Measurements from ENCODE around the gene SH3GLB1. TPM values are rescaled to one million over a fixed set of nuclear protein-coding genes. Genes with fewer than 3 reads are reported as not detected.

Gene SH3GLB1
- total RNA-seq, 1 experiment from 2014 or later: 48.7 TPM

- intact Hi-C loops (cut with micrococcal nuclease; ENCODE audit: unreplicated experiment): no loop called here
- Histone ChIP-seq H3K4me3 (ENCODE audit: low read depth, low read length) (no peak overlapping the region), H3K27me3 (replicated peaks; ENCODE audit: control insufficient read depth, insufficient read depth, low read length) (no peaks in the 10 kb centered on the region), H3K36me3 (ENCODE audit: control insufficient read depth, insufficient read depth, low read length) (no peaks in the 10 kb centered on the region), H3K4me1 (peaks cover 8% of the 10 kb centered on the region), H3K9me3 (no peaks in the 10 kb centered on the region)
- Mint-ChIP-seq H3K27ac (ENCODE audit: unreplicated experiment) (no peak overlapping the region), H3K27me3 (ENCODE audit: insufficient read depth, unreplicated experiment) (no peaks in the 10 kb centered on the region), H3K36me3 (ENCODE audit: insufficient read depth, unreplicated experiment) (peaks cover 8% of the 10 kb centered on the region), H3K4me1 (ENCODE audit: low read depth, unreplicated experiment) (peaks cover 7% of the 10 kb centered on the region), H3K4me3 (ENCODE audit: unreplicated experiment) (no peak overlapping the region), H3K9me3 (ENCODE audit: unreplicated experiment) (no peaks in the 10 kb centered on the region)
- TF ChIP-seq CTCF (IDR thresholded peaks at IDR 0.05; ENCODE audit: insufficient read depth in 1 of 2, low read depth in 1 of 2, low read length in 1 of 2, severe bottlenecking in 1 of 2, unreplicated experiment in 1 of 2): no peak
- ChIA-PET CTCF (interaction anchor here (0.8 kb wide), 1 partner anchor 9 kb away, joined by 3 read pairs; the partner anchor contains the start of gene SH3GLB1), POLR2A (no interaction called here)
- BruUV-seq (replicated peaks): no TSS peak
- no peak for DNase-seq
Measured at GRCh38 chr1:86713477-86713876, 9.1 kb downstream of the SH3GLB1 start.

GRCh38 chr1:86714159-86714558, 9.8 kb downstream of the SH3GLB1 start:
- no peaks in the 10 kb centered on the region for H3K27me3 Mint-ChIP-seq (ENCODE audit: insufficient read depth, unreplicated experiment)
- peaks cover 7% of the 10 kb centered on the region for H3K4me1 Mint-ChIP-seq (ENCODE audit: low read depth, unreplicated experiment)
- CTCF ChIA-PET: interaction anchor here (0.7 to 2.6 kb wide), 2 partner anchors 8 to 10 kb away, joined by 3 to 13 read pairs; partner anchors contain the start of gene SH3GLB1
- POLR2A ChIA-PET: no interaction called here
- Histone ChIP-seq H3K4me1 (peaks cover 8% of the 10 kb centered on the region), H3K36me3 (ENCODE audit: control insufficient read depth, insufficient read depth, low read length) (no peaks in the 10 kb centered on the region), H3K27me3 (replicated peaks; ENCODE audit: control insufficient read depth, insufficient read depth, low read length) (no peaks in the 10 kb centered on the region), H3K4me3 (ENCODE audit: low read depth, low read length) (no peak overlapping the region), H3K9me3 (no peaks in the 10 kb centered on the region)
- no peak overlapping the region for H3K27ac Mint-ChIP-seq (ENCODE audit: unreplicated experiment)
- DNase-seq: no peak
- no peaks in the 10 kb centered on the region for H3K9me3 Mint-ChIP-seq (ENCODE audit: unreplicated experiment)
- intact Hi-C loops (cut with micrococcal nuclease; ENCODE audit: unreplicated experiment): no loop called here
- H3K4me3 Mint-ChIP-seq (ENCODE audit: unreplicated experiment): no peak overlapping the region
- TF ChIP-seq CTCF (IDR thresholded peaks at IDR 0.05; ENCODE audit: insufficient read depth in 1 of 2, low read depth in 1 of 2, low read length in 1 of 2, severe bottlenecking in 1 of 2, unreplicated experiment in 1 of 2): no peak
- H3K36me3 Mint-ChIP-seq (ENCODE audit: insufficient read depth, unreplicated experiment): peaks cover 8% of the 10 kb centered on the region
- BruUV-seq (replicated peaks): no TSS peak

- CTCF ChIA-PET: interaction anchor here (0.7 to 2.6 kb wide), 2 partner anchors 9 to 10 kb away, joined by 3 to 13 read pairs; partner anchors contain the start of gene SH3GLB1
- no peaks in the 10 kb centered on the region for H3K9me3 Mint-ChIP-seq (ENCODE audit: unreplicated experiment)
- H3K4me1 ChIP-seq: peaks cover 8% of the 10 kb centered on the region
- no peak overlapping the region for H3K27ac Mint-ChIP-seq (ENCODE audit: unreplicated experiment)
- no peak overlapping the region for H3K4me3 ChIP-seq (ENCODE audit: low read depth, low read length)
- no peaks in the 10 kb centered on the region for H3K27me3 ChIP-seq (replicated peaks; ENCODE audit: control insufficient read depth, insufficient read depth, low read length)
- POLR2A ChIA-PET: no interaction called here
- H3K4me1 Mint-ChIP-seq (ENCODE audit: low read depth, unreplicated experiment): peaks cover 7% of the 10 kb centered on the region
- no TSS peak for BruUV-seq (replicated peaks)
- H3K27me3 Mint-ChIP-seq (ENCODE audit: insufficient read depth, unreplicated experiment): no peaks in the 10 kb centered on the region
- TF ChIP-seq CTCF (IDR thresholded peaks at IDR 0.05; ENCODE audit: insufficient read depth in 1 of 2, low read depth in 1 of 2, low read length in 1 of 2, severe bottlenecking in 1 of 2, unreplicated experiment in 1 of 2): no peak
- no peak overlapping the region for H3K4me3 Mint-ChIP-seq (ENCODE audit: unreplicated experiment)
- no peaks in the 10 kb centered on the region for H3K9me3 ChIP-seq
- intact Hi-C loops (cut with micrococcal nuclease; ENCODE audit: unreplicated experiment): no loop called here
- no peak for DNase-seq
- H3K36me3 ChIP-seq (ENCODE audit: control insufficient read depth, insufficient read depth, low read length): no peaks in the 10 kb centered on the region
- peaks cover 8% of the 10 kb centered on the region for H3K36me3 Mint-ChIP-seq (ENCODE audit: insufficient read depth, unreplicated experiment)
Measured at GRCh38 chr1:86714561-86715244, 10.3 kb downstream of the SH3GLB1 start.

All from Caco-2 (cell line).